IMR-90 (cell line): ENCODE results near the gene NCLN.

ENCODE experiments used
- CEBPB ChIP-seq: IDR thresholded peaks from 2 replicates; pipeline ENCODE4 v1.6.1; 2012; ENCODE audit warnings: low read depth, low read length, improper control_type of control experiment
- CTCF ChIP-seq: conservative IDR thresholded peaks from 2 replicates; pipeline ENCODE4 v1.5.1; 2012; ENCODE audit warnings: mild to moderate bottlenecking, low read depth, low read length, improper control_type of control experiment

DNA sequence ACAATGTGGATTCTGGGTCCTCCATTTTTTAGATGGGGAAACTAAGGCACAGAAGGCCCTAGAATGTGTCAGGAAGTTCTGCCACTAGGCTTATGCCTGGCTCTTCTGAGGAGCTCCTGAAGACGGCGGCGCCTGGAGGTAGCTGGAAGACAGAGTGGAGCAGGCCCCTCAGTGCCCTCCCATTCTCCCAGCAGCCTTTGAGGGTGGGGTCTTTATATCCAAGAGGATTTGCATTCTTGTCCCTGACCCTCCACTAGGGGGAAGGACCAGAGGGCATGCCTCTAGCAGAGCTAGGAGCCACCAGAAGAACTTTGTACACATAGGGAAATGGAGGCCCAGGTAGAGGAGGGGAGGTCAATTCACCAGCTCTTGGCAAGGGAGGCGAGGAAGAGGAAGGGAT is 48.1 kb downstream of the NCLN start:
- TF ChIP-seq CTCF (no peak), CEBPB (no peak)
